ENCODE data around the gene IRGQ.

DNA sequence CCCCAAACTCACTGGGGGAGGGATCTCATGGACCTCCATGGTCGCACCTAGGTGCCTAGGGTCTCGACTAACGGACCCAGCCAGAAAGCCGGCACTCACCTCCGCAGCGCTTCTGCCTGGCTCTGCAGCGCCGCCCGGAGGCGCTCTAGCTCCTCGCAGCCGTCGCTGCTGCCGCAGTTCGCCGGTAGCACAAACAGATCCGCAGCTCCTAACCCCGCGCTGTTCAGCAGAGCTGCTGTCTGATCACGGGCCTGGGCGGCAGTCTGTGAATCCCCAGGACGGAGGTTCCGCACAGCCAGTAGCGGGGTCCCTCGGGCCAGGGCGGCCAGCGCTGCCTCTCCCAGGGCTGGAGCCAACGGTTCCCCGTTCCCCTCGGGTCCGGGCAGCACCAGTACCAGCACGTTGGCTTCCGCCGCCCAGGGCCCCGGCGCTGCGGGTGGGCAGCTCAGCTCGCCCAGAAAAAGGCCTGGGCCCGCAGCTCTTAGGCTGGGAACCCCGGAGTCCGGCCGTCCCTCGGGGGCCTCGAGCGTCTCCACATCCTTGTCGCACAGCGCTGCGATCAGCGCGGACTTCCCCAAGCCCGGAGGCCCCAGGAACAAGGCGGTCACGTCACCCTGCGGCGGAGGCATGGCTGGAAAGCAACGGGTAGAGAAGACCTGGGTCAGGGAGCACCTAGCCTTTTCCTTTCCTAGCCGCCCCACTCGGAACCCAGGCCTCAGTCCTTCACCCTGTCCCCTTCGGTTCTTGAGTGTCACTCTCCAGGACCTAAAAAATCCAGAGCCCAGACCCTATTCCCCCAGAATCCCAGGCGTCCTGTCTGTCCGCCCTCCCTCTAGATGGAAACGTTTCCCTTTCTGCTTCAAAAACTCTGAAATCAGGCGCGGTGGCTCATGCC is 977 bp downstream of the IRGQ start:
- TF ChIP-seq, protein P1, sequence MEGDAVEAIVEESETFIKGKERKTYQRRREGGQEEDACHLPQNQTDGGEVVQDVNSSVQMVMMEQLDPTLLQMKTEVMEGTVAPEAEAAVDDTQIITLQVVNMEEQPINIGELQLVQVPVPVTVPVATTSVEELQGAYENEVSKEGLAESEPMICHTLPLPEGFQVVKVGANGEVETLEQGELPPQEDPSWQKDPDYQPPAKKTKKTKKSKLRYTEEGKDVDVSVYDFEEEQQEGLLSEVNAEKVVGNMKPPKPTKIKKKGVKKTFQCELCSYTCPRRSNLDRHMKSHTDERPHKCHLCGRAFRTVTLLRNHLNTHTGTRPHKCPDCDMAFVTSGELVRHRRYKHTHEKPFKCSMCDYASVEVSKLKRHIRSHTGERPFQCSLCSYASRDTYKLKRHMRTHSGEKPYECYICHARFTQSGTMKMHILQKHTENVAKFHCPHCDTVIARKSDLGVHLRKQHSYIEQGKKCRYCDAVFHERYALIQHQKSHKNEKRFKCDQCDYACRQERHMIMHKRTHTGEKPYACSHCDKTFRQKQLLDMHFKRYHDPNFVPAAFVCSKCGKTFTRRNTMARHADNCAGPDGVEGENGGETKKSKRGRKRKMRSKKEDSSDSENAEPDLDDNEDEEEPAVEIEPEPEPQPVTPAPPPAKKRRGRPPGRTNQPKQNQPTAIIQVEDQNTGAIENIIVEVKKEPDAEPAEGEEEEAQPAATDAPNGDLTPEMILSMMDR (IDR thresholded peaks at IDR 0.05) = peak; percentile 74 to 88 (median 86)
- peak in 1 of 2 donors; percentile 75 for TF ChIP-seq POLR2A (IDR thresholded peaks at IDR 0.05)
